GM10248 (cell line): Measurements from ENCODE around the gene ATP6V1G1.

Experiments
- CTCF ChIA-PET: fragments of 300-600 bp; sonication (Branson Sonifier 250); formaldehyde crosslinking; extraction: SDS; loops from one replicate; lab custom pipeline; 2021; ENCODE audit warnings: antibody characterized with exemption; lab: Yijun Ruan, JAX
- POLR2A ChIA-PET: fragments of 350-650 bp; sonication (Branson Sonifier 250); formaldehyde crosslinking; extraction: SDS; loops from one replicate; lab custom pipeline; 2020; ENCODE audit warnings: antibody characterized with exemption; lab: Yijun Ruan, JAX
- DNase-seq: peaks from one replicate; pipeline ENCODE4 v3.0.0; 2012; ENCODE audit errors: extremely low spot score
- TF ChIP-seq, protein P1 (sequence below): IDR thresholded peaks from 2 replicates; pipeline ENCODE4 v1.5.1; 2012; ENCODE audit warnings: mild to moderate bottlenecking, low read depth; ENCODE audit errors: extremely low read depth, missing control alignments, control extremely low read depth

The ATP6V1G1 gene

GRCh38 chr9:114587345-114588202 is at the start of gene ATP6V1G1:
TSS of gene ATP6V1G1 (plus strand) at chr9:114587769. CDS start at chr9:114587839, 70 bp downstream.
- peak; percentile 96 for DNase-seq
- TF ChIP-seq, protein P1, sequence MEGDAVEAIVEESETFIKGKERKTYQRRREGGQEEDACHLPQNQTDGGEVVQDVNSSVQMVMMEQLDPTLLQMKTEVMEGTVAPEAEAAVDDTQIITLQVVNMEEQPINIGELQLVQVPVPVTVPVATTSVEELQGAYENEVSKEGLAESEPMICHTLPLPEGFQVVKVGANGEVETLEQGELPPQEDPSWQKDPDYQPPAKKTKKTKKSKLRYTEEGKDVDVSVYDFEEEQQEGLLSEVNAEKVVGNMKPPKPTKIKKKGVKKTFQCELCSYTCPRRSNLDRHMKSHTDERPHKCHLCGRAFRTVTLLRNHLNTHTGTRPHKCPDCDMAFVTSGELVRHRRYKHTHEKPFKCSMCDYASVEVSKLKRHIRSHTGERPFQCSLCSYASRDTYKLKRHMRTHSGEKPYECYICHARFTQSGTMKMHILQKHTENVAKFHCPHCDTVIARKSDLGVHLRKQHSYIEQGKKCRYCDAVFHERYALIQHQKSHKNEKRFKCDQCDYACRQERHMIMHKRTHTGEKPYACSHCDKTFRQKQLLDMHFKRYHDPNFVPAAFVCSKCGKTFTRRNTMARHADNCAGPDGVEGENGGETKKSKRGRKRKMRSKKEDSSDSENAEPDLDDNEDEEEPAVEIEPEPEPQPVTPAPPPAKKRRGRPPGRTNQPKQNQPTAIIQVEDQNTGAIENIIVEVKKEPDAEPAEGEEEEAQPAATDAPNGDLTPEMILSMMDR, result peak; percentile 16
- ChIA-PET CTCF (interaction anchor here (0.7 to 6.3 kb wide), 12 partner anchors 11 to 184 kb away, joined by 3 to 65 read pairs (median 4); no protein-coding TSS in a partner anchor), POLR2A (interaction anchor here (0.8 to 1.2 kb wide), 7 partner anchors 13 to 106 kb away, joined by 3 to 7 read pairs (median 3); no protein-coding TSS in a partner anchor)

- POLR2A ChIA-PET, result no interaction called here
- no peak for DNase-seq
- TF ChIP-seq, protein P1, result peak; percentile 36
- CTCF ChIA-PET, result interaction anchor here (0.8 to 3.7 kb wide), 11 partner anchors 9 to 115 kb away, joined by 3 to 14 read pairs (median 3); no protein-coding TSS in a partner anchor
Measured at GRCh38 chr9:114538241-114538640, 49.3 kb upstream of the ATP6V1G1 start.

GRCh38 chr9:114539701-114540380 is 47.7 kb upstream of the ATP6V1G1 start:
- TF ChIP-seq, protein P1, result no peak
- ChIA-PET CTCF (interaction anchor here (0.7 to 3.7 kb wide), 6 partner anchors 12 to 114 kb away, joined by 3 to 14 read pairs (median 4); no protein-coding TSS in a partner anchor), POLR2A (no interaction called here)
- DNase-seq, result no peak

DNA sequence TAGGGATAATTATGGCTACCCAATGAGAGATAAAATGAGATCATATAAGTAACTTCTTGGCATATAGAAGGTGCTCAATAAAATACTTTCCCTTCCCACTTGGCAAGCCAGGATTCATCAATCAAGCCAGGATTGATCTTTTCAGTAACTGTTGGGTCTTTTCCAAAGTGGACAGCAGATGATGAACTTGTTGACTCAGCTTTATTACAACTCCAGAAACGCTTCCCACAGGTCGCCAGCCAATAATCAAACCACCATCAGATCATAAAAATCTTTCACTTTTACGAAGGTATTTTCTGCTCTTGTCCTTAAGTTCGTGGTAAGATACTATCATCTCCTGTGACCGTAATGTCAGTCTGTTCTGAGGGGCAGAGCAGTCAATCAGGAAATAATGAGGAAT is 42.5 kb upstream of the ATP6V1G1 start:
- no peak for DNase-seq
- TF ChIP-seq, protein P1, result no peak
- POLR2A ChIA-PET, result no interaction called here
- CTCF ChIA-PET, result interaction anchor here (0.8 to 1.7 kb wide), 6 partner anchors 10 to 139 kb away, joined by 3 to 8 read pairs (median 3); no protein-coding TSS in a partner anchor

- TF ChIP-seq, protein P1, result no peak
- ChIA-PET CTCF (interaction anchor here (1.2 to 2.8 kb wide), 3 partner anchors 27 to 468 kb away, joined by 3 to 9 read pairs (median 5); no protein-coding TSS in a partner anchor), POLR2A (interaction anchor here (0.5 kb wide), 1 partner anchor 14 kb away, joined by 4 read pairs; no protein-coding TSS in a partner anchor)
- DNase-seq, result no peak
Measured at GRCh38 chr9:114546851-114547250, 40.7 kb upstream of the ATP6V1G1 start.
